ENCODE data around the gene DAB2IP.

- TF ChIP-seq CTCF (IDR thresholded peaks at IDR 0.05) (no peak), EZH2 (IDR thresholded peaks at IDR 0.05) (no peak), EZH2phosphoT487 (IDR thresholded peaks at IDR 0.05) (no peak)
Observed at GRCh38 chr9:121817476-121817875, 166.0 kb downstream of the DAB2IP start.

All from neural progenitor cell (in vitro differentiated cells).